Activated naive CD4-positive, alpha-beta T cell treated with anti-CD3 and anti-CD28 coated beads, Interleukin-2, amount 50 U/mL, for 16 hours (primary cell): ENCODE results near the gene FMNL3.
"Not testable (repeated sequence)": the region's sequence is repeated elsewhere in the genome, so short reads cannot be mapped to it uniquely, and the experiment has no call there.

Experiments used
- DNase-seq: peaks from one replicate; pipeline ENCODE4 v3.0.0-alpha.2; 2020

FMNL3 gene

DNA sequence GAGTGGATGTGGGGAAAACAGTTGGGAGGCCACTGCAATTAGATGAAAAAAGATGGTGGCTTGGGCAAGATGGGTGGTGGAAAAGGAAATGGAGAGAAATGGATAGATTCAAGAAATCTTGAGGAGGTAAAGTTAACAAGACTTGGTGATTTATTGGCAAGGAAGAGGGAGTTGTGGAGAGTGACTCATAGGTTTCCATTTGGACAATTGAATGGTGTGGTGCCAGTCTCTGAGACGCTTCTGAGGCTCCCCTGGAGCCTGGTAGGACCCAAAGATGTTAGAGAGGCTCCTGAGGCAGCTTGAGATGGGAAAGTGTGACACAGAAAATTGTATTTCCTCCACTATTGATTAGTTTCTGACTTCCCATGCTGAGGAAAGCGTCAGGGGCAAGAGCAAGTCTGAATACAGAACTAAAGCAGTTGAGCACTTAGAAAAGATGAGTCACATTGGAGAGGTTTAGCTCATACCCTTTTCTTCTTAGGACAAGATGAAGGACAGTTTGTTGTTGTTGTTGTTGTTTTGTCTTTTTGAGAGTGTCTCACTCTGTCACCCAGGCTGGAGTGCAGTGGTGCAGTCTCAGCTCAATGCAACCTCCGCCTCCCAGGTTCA lies 79.3 kb downstream of the FMNL3 start:
- DNase-seq, result no peak

DNA sequence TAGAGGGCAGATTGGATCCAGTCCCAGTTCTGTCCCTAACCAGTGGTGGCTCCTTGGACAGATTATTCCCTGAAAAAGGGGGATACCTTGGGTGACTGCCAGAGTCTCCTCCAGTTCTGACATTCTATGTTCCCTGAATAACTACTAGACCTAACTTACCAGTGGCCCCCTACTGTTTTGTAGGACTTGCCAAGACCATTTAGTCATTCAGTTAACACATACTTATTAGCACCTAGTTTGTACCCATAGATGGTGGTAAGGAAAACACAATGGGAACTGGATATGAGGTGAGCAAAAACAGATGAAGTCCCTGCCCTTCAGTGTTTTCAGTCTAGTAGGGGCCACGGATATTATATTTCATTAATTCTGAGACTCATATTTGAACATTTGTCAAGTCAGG lies 80.4 kb downstream of the FMNL3 start:
- DNase-seq, result no peak

DNA sequence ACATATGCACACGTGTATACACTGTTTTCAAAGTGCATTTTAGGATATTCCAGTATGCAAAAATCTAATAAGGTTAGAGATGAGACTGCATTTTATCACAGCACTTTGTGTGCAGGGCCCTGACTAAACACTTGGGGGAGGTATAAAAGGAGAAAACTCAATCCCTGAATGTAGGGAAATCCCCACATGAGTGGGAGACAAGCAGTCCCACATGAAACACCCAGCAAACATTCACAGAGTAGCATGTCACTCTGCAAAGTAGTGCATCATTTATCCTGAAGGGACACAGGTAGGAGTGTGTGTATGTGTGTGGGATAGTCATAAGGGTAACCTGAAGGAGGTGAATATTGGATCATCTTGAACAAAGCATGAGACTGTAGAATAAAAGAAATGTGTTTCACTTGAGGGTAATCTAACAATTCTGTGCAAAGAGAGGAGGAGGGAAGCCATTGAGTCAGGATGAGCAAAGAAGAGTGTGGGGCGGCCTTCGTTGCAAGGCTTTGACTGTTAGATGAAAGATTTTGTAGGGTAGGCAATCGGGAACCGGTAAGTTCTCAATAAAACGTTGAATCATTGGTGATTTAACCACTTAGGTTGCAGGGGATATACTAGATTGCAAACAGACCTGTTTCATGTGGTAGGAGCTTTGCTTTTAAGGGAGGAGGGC lies 80.9 kb downstream of the FMNL3 start:
- peak; percentile 41 for DNase-seq

DNA sequence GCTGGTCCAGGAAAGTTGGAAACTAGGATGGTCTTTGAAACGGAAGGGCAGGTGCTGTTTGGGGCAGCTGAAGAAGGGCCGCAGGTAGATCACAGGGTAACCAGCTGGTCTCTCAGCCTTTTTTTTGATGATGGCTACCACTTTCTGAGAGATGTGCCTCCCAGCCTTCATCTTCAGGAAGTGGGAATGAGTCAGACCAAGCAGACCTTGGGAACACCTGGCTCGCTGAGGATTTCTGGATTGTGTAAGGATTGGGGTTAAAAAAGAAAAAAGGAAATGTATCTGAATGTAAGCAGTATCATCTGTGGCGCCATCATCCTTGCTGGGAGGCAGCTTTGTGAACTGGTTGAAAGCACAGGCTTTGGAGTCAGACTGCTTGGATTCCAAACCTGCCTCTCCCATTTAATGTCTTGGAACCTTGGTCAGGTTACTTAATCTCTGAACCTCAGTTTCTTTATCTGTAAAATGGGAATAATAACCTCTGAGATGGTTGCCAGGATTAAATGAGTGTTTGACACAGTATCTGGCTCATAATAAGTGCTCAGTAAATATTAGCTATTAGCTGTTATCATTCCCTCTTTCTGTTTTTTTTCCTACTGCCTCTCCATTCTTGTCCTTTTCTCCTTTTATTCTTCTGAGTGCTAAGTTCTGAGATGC lies 82.2 kb downstream of the FMNL3 start:
- DNase-seq, result no peak

DNA sequence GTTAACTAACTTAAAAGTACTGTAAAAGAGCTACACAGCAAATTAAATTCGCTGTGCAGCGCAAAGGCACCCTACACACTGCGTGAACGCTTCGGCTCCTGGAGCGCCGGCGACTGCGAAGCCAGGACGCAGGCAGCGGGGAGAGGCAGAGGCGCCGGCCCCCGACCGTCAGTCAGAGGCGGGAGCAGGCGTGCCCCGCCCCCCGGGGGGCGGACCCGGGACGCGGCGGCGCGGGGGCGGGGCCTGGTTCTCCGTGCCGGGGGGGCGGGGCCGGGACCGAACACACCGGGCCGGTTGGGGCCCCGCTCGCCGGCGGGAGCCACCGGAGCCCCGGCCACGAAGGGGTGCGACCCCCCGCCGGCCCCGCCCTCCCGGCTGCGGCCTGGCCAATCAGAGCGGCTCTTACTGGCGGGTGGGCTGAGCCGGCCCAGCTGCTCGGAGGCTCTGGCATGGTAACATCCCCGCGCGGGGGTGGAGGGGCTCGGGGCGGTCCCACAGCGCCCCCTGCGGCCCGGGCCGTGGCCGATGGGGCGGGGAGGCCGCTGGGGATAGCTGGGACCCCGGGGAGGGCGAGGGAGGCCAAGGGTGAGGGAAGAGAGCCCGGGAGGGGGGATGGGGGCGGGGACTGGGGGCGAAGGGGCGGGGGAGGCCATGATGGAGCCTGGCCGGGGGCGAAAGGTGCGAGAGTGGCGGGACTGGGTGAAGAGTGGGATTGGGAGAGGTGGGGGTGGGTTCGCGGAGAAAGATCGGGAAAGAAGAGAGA lies 83.9 kb downstream of the FMNL3 start, which contains the start of gene PRPF40B:
Gene PRPF40B (plus strand): TSS at position 420 of the 763 bp plus-strand sequence. CDS start 30 bp downstream, at position 450.
- peak; percentile 87 for DNase-seq

GRCh38 chr12:49622501-49623141 lies 84.6 kb downstream of the FMNL3 start:
- DNase-seq, result peak; percentile 43

GRCh38 chr12:49621651-49622500 lies 85.3 kb downstream of the FMNL3 start:
- no peak for DNase-seq

DNA sequence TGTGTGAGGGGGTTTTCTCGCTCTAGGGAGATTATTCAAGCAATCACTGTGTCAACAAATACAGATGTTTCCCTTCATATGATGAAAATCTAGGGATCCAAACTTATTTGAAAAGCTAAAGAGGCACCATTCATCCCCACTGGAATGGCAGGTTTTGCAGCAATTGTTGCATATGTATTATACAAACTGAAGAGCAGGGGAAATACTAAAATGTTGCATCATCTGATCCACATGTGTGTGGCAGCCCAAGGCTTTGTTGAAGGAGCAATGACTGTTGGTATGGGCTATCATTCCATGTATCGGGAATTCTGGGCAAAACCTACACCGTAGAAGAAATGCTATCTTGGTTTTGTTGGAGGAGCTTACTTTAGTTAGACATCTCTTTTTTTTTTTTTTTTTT lies 87.9 kb downstream of the FMNL3 start:
- DNase-seq, result no peak

DNA sequence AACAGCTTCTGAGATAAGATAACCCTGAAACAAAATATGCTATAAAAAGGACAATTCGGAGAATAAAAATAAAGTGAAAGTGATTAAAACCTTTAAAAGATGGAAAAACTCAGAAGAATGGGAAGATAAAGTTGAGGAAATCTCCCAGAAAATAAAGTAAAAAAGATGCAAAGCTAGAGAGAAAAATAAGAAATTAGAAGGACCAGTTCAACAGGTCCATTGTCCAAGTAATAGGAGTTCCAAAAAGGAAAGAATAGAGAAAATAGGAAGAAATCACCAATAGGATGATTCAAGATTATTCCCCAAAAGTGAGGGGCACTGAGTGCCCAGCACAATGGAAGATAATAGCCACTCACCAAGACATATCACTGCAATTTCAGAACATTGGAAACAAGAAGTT lies 88.6 kb downstream of the FMNL3 start:
- DNase-seq, result no peak

GRCh38 chr12:49616533-49617219 lies 90.5 kb downstream of the FMNL3 start:
- no peak for DNase-seq

DNA sequence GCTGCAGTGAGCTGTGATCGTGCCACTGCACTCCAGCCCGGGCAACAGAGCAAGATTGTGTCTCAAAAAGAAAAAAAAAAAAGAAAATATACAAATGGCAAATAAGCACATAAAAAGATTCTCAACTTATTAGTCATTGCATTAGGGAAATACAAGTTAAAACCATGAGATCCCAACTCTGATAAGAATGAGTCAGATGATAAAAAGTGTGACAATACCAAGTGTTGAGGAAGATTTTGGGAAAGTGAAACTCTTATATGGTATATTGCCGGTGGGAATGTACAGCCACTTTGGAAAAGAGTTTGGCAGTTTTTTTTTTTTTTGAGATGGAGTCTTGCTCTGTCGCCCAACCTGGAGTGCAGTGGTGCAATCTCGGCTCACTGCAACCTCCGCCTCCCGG lies 91.5 kb downstream of the FMNL3 start:
- no peak for DNase-seq

DNA sequence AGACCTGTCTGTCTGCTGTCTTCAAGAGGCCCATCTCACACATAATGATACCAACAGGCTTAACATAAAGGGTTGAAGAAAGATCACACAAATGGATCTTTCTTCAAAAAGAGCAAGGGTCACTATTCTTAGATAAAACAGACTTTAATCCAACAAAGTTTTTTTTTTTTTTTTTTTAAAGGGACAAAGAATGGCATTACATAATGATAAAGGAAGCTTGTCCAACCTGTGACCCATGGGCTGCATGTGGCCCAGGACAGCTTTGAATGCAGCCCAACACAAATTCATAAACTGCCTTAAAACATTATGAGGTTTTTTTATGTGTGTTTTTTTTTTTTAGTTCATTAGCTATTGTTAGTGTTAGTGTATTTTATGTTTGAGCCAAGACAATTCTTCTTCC lies 95.0 kb downstream of the FMNL3 start:
- DNase-seq, result no peak

GRCh38 chr12:49610785-49611184 lies 96.4 kb downstream of the FMNL3 start:
- not testable (repeated sequence) for DNase-seq

DNA sequence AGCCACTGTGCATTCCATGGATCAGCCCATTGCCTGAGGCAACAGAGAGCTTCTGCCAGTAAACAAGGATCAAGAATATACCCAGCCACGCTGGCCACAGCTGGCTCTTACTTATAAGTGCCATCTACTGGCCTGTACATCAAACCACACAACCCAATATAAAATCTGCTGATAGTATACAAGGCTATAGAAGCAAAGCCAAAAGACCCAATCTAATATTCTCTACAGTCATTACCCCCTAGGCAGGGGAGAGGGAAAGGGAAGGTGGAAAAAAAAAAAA lies 97.4 kb downstream of the FMNL3 start:
- no peak for DNase-seq

- no peak for DNase-seq
These were observed 97.9 kb downstream of the FMNL3 start for GRCh38 chr12:49609059-49609874.

GRCh38 chr12:49605539-49605938 lies 101.7 kb downstream of the FMNL3 start, which contains the start of gene FAM186B:
Gene FAM186B (minus strand): TSS chr12:49605639. CDS start chr12:49605477, 162 bp downstream.
- DNase-seq, result not testable (repeated sequence)

DNA sequence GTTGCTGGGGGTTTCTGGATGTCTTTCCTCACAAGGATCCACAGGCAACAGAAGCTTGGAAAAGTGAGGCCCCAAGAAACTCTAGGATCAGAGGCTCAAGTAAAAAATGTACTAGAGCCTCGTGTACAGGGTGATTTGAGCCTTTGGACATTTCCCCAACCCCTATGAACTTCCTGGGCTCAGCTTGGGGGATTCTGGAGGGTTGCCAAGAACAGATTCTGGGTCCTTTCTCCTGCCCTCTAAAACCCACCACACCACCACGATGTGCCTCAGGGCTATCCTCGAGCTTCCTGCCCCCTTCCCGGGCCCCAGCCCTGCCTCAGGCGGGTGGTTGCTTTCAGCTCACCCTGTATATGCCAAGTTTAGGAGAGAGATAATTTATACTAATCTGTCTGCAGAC lies 102.3 kb downstream of the FMNL3 start:
- DNase-seq, result no peak

GRCh38 chr12:49603721-49604120 lies 103.5 kb downstream of the FMNL3 start:
- DNase-seq, result no peak

DNA sequence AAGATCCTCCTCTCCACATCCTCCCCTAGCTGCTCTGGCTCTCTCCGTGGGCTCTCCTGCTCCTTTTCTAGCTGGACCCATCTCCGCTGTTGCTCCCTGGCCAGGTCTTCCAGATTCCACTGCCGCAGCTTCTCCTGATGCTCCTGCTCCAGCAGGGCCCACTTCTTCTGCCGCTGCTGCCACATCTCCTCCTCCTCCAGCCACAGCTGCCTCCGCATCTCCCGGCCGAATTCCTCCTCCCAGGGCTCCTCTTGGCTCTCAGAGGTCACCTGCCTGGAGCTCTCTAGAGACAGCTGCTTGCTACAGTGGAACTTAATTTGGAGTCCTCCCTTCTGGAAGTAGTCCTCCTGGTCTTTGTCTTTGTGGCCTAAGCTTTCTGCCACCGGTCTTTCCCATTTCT lies 107.2 kb downstream of the FMNL3 start:
- DNase-seq, result no peak

- no peak for DNase-seq
These were observed 108.7 kb downstream of the FMNL3 start for GRCh38 chr12:49598527-49598926.
